ENCODE data around the gene SGIP1.
A peak's percentile ranks its signal among the peaks of the same experiment; 100 is the strongest.

- TF ChIP-seq MXI1 (IDR thresholded peaks at IDR 0.05; ENCODE audit: low read depth, low read length): no peak
- no peak for TF ChIP-seq ZBTB33 (IDR thresholded peaks at IDR 0.05; ENCODE audit: borderline replicate concordance, low read depth)
- TF ChIP-seq, protein P1, sequence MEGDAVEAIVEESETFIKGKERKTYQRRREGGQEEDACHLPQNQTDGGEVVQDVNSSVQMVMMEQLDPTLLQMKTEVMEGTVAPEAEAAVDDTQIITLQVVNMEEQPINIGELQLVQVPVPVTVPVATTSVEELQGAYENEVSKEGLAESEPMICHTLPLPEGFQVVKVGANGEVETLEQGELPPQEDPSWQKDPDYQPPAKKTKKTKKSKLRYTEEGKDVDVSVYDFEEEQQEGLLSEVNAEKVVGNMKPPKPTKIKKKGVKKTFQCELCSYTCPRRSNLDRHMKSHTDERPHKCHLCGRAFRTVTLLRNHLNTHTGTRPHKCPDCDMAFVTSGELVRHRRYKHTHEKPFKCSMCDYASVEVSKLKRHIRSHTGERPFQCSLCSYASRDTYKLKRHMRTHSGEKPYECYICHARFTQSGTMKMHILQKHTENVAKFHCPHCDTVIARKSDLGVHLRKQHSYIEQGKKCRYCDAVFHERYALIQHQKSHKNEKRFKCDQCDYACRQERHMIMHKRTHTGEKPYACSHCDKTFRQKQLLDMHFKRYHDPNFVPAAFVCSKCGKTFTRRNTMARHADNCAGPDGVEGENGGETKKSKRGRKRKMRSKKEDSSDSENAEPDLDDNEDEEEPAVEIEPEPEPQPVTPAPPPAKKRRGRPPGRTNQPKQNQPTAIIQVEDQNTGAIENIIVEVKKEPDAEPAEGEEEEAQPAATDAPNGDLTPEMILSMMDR (IDR thresholded peaks at IDR 0.05): peak; percentile 13; the same call in 1 of the 2 replicates
- no peak for TF ChIP-seq CHD2 (IDR thresholded peaks at IDR 0.05; ENCODE audit: low read length, partially characterized antibody)
- TF ChIP-seq POLR2AphosphoS5 (IDR thresholded peaks at IDR 0.05; ENCODE audit: low read depth, low read length): no peak
- TF ChIP-seq, protein P2, sequence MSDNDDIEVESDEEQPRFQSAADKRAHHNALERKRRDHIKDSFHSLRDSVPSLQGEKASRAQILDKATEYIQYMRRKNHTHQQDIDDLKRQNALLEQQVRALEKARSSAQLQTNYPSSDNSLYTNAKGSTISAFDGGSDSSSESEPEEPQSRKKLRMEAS (IDR thresholded peaks at IDR 0.05; ENCODE audit: low read depth): no peak
- no peak for TF ChIP-seq FOXM1 (IDR thresholded peaks at IDR 0.05; ENCODE audit: low read depth)
- no peak for TF ChIP-seq JUND (IDR thresholded peaks at IDR 0.05)
- TF ChIP-seq USF2 (IDR thresholded peaks at IDR 0.05; ENCODE audit: borderline replicate concordance, low read depth, low read length): no peak
- TF ChIP-seq EZH2phosphoT487 (IDR thresholded peaks at IDR 0.05; ENCODE audit: borderline replicate concordance, low read depth): no peak
- no peak for TF ChIP-seq ELF1 (IDR thresholded peaks at IDR 0.05)
- TF ChIP-seq TEAD4 (IDR thresholded peaks at IDR 0.05; ENCODE audit: borderline replicate concordance, insufficient read depth): no peak
- TF ChIP-seq REST (IDR thresholded peaks at IDR 0.05; ENCODE audit: low read depth, low read length): no peak
Measured at GRCh38 chr1:66607458-66607857, 73.5 kb downstream of the SGIP1 start.

Measured in SK-N-SH (cell line).